CD1c-positive myeloid dendritic cell (primary cell): ENCODE data around the gene ZDHHC16.

ENCODE experiments used
- DNase-seq: peaks from one replicate; pipeline ENCODE4 v3.0.0-alpha.2; 2016; ENCODE audit errors: extremely low spot score

The ZDHHC16 gene

DNA sequence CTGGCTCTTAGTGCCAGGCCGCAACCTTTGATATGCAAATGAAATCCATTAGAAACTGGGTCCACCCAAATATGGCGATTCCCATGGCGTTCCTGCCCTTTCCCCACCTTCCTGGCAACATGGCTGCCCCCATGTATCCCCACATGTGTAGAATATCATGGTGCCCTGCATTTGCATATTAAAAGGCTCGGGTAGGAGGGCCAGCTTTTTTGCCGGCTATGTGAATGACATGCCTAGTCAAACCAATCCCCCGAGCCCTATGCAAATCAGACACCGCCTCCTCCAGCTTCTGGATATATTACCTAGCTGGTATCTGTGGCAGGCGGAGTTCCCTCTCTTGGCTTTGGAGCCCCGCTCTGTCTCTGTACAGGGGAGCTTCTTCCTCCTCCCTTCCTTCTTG is 34.0 kb downstream of the ZDHHC16 start:
- DNase-seq, result no peak

DNA sequence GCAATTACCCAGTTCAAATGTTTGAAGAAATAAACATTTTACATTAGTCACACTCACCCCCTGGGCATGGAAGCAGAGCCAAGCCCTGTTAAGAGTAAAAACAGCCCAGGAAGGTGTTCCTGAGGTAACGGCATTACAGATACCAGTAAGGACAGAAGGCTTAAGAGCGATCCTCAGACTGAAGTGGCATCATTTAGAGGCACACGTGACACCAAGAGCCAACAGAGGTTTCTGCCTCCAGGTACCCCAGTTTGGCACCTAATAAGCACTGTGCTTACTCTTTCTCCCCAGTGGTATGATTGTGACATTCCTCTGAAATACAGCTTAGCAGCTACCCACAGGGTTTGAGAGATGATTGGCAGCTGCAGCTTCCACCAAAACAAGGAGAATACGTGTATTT is 35.1 kb downstream of the ZDHHC16 start:
- DNase-seq, result no peak

DNA sequence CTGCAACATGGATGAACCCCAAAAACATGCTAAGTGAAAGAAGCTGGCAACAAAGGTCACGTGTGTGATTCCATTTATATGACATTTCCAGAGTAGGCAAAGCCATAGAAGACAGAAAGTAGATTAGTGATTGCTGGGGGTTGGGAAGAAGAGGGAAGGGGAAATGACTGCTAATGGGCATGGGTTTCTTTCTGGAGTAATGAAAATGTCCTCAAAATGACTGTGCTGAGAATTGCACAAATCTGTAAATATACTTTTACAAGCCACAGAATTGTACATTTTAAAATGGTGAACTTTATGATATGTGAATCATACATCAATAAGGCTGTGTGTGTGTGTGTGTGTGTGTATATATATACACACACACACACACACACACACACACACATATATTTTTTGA is 36.4 kb downstream of the ZDHHC16 start:
- no peak for DNase-seq

DNA sequence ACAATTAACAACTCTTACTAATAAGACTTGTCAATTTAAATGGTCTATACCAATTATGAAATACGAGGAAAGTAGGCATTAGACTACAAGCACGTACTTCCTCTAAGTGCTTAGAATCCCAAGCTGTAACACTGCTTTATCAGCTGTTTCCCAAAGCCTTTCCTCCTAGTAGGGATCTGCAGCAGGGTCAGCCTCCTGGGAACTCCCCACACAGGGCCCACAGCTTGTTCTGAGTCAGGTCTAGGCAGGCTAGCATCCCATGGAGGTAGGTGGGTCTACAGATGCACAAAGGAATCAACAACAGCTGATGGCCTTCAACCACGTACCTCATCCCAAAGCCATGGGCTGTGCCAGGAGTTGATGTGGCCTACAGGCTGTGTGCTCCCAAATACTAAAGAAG is 37.5 kb downstream of the ZDHHC16 start:
- no peak for DNase-seq

DNA sequence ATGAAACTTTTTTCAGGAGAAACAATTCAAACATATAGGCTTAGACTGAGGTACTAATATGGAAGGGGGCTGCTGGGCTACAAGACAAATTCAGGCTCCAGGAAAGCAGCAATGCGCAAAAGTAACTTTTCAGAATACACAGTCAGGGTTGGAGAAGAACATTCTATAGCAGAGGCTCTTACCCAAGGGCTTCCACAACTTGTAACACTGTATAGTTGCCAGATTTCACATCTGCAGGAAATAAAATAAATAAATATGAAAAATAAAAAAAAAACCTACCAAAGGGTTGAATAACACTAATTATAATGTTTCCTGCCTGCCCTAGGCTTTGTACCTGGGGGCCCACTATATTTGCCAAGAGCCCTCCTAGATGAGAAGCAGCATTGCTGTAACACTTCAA is 37.9 kb downstream of the ZDHHC16 start:
- DNase-seq, result no peak

DNA sequence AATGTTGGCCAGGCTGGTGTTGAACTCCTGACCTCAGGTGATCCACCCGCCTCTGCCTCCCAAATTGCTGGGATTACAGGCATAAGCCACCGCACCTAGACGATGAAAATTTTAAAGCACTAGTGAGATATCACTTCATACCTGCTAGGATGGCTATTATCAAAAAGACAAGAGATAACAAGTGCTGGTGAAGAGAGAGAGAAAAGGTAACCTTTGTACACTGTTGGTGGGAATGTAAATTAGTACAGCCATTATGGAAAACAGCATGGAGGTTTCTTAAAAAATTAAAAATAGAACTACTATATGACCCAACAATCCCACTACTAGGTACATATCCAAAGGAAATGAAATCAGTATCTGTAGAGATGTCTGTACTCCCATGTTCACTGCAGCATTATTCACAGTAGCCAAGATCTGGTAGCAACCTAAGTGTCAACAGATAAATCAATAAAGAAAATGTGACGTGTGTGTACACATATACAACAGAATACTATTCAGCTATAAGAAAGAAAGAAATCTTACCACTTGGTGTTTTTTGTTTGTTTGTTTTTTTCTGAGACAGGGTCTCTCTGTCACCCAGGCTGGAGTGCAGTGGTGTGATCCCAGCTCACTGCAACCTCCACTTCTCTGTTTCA is 39.8 kb downstream of the ZDHHC16 start:
- DNase-seq, result no peak

DNA sequence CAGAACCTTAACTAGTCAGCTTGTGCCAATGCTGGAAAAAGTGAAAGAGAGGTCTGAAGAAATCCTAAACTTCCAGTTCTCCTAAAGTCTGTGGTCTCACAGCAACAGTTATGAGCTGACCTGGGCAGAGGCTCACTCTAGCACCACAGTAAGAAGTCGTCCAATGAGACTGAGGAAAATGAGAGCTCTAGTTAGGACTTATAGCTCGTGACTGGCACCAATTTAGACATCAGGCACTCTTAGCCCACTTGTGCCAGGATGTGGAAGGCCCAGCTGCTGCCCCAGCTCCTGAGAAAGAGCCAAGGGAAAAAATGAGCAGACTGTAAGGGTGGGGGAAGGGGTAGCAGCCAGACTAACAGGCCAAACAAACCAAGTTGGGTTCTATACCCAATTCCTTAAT is 44.6 kb downstream of the ZDHHC16 start:
- DNase-seq, result peak; percentile 12

DNA sequence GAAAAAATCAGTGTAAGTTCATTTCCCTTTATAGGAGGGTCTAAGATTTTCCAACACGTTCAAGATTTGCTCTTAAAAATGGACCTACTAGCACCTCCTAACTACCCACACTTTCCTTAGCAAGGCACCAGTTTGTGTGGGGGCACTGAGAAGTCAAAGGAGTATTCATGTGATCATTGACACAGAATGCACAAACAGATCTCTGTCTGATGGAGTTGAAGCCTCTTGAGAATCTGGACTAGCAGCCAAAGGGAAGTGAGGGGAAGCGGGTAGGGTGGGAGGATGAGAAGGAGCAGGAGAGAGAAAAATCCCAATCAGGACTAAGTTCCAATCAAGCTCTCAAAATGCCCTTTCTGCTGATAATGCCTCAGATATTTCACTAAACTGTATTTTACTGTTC is 48.2 kb downstream of the ZDHHC16 start:
- peak; percentile 39 for DNase-seq

DNA sequence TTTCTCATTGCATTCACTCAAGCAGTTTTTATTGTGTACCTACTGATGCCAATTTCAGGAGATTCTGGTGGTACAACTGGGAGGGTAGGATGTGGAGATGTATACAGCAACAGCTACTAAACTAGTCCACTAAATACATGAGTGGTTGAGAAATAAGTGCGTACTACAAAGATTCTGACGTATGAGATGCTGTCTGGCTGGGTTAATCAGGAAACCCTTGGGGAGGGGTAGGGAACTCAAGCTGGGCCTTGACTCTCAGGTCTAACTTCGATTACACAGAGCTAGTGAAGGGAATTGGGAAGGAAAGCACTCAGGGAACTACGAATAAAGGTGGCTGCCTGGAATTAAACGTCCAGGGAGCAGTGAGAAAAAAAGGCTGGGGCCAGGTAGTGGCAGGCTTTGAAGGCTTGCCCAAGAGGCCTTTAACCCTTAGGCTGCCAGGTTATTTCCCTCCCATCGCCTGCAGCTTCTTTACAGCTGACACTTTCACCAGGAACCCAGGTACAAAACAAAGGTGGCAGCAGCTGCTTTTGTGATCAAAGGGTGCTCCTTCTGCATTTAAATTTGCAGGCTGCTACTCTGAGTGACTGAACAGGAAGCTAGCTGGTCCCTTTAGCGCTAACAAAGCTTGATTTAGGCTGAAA is 49.0 kb downstream of the ZDHHC16 start:
- no peak for DNase-seq

DNA sequence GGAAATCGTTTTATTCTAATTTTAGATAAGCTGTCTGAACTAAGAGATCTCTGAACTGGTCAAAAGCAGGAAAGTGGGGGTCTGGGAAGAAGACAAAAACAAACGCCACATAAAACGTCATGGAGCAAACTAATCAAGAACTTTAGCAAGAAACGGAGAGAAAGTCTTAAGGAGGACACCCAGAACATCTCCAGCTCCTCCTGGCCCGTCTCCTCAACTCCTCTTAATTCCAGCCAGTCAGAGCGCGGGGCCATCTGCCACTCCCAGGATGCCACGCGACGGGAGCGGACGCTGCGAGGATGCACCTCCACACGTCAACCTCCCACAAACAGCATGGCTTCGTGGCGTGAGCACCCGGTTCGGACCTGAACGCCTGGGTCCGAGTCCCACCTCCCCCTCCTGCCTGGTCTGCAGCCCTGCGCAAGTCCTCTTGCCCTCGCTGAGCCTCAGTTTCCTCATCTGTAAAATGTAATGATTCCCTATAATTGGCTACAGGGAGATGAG is 51.6 kb downstream of the ZDHHC16 start:
- DNase-seq, result peak; percentile 82

DNA sequence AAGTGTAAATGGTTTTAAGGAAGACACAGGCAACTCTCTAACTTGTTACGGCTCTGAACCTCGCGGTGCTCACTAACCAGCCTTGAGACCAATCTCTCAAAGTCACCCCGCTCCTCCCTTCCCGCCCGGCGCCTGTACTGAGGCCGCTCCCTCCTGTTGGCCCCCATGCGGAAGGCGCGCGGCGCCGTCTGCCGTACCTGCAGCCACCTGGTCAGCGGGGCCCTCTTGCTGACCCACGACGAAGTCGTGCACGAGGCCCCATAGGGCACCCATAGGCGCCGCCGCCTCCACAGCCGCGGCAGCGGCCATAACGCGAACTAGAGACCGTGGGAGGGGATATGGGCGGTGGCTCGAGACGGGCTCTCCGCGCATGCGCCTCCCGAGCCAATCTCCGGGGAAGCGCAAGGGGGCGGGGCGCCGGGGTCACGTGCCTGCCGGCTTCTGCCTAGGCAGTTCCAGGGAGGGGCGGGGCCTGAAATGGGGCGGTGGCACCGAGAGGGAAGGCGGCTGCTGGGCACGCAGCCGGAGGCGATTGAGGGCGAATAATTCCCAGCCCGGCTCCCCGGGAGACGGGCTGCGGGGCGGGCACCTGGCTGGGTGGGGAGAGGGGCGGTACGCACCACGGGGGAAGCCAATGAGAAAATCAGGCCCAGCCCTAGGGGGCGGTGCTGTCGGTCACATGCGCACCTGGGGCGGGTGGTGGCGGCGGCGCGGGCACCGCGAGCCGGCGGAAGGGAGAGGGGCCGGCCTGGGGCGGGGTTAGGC is 52.3 kb downstream of the ZDHHC16 start, which contains the start of gene MMS19:
Gene MMS19, minus strand, starts transcription at position 347 of the 765 bp plus-strand sequence. Its CDS starts 38 bp downstream, at position 309.
- peak; percentile 100 for DNase-seq

DNA sequence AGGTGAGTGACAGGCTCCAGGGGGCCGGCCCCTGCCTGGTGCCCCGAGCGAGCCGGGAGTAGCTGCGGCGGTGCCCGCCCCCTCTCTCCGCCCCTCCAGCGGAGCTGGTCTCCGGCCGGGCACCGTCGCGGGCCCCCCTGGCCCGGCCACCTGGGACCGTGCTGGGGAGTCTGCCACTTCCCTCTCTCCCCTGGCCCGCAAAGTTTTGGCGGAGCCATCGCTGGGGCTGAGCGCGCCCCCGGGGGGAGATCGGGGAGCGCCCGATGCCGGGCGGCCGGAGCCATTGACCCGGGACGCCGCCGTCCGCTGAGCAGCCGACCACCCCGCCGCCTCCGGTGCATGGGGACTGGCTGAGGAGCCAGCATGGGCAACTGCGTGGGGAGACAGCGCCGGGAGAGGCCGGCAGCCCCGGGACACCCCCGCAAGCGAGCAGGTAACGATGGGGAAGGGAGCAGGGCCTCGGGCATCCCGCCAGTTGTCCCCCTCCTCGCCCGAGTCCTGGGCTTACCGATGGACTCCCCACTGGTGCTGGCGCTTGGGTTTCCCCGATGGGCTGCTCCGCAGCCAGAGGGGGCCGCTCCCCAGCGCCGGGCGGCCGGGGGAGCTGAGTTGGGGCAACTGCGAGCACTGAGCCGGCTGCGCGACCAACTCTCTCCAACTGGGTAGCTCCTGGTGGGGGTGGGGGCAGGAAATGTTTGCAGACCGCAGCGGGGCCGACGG is 53.0 kb downstream of the ZDHHC16 start, which contains the start of gene UBTD1:
Gene UBTD1, plus strand, starts transcription at position 84 of the 720 bp plus-strand sequence. Its CDS starts 280 bp downstream, at position 364.
- no peak for DNase-seq

DNA sequence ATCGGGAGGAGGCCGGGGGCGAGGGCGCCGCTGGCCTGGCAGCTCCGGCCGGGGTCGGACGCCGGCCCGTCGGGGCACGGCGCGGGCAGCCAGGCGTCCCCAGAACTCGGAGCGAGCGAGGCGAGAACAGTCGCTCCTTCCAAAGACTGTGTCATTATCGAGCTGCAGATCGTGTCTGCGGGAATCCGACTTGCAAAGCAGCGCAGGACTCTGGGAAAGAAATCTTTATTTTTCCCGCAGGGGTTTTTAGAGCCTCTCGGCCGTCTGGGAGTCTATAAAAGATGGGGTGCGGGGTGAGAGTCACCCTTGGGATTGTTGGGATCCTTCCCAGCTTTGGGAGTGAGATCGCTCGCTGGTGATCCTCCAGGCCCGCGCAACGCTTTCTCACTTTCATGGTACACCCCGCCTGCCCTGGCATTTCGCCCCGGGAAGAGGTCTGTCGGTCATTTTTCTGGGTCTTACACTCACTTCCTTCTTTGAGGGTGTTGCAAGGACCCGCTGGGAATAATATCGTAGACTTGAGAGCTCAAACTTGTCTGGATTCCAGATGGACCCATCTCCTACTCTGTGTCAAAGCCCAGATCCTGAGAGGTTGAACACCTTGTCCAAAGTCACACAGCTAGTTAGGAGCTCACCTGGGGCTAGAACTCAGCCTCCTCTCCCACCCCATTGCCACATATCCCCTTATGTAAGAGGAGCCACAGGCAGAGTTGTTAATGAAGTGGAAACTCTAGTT is 53.8 kb downstream of the ZDHHC16 start:
- DNase-seq, result peak; percentile 72

DNA sequence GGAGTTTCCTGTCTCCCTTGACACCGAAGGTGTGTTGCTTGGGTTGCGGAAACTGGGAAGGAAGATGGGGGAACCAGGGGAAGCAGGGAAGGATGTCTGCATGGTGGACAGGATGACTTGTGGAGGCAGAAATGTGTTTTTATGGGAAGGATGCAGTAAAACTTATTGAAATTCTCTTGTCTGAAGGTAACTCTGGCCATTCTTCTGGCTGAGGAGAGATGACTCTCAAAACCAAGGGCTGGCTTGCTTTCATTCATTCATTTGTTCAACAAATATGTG is 54.3 kb downstream of the ZDHHC16 start:
- no peak for DNase-seq

DNA sequence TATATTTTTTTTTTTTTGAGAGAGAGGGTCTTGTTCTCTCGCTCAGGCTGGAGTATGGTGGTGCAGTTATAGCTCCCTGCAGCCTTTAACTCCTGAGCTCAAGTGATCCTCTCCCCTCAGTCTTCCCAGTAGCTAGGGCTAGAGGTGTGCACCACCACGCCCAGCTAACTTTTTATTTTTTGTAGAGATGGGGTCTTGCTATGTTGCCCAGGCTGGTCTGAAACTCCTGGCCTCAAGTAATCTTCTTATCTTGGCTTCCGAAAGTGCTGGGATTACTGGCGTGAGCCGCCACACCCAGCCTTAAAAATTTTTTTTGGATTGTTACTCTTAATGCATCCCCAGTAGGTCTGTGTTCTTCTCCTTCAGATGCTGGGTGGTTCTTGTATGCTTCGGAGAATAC is 56.9 kb downstream of the ZDHHC16 start:
- DNase-seq, result no peak

DNA sequence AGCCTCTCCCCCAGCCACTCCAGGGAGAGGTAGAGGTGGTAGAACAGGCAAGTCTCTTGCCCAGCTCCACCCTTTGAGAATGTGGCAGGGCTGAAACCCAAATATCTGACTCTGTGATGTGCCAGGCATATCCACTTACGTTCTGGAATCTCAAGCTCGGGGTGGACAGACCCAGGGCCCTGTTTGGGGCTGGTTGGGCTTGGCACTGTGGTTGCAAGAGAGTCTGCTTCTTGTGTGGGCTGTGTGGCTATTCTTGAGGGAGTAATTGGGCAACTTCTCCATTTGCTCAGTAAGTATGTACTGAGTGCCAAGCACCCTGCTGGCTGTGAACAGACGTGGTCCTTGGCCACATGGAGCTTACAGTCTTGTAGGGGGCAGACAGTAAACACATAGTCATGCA is 57.4 kb downstream of the ZDHHC16 start:
- DNase-seq, result peak; percentile 57

DNA sequence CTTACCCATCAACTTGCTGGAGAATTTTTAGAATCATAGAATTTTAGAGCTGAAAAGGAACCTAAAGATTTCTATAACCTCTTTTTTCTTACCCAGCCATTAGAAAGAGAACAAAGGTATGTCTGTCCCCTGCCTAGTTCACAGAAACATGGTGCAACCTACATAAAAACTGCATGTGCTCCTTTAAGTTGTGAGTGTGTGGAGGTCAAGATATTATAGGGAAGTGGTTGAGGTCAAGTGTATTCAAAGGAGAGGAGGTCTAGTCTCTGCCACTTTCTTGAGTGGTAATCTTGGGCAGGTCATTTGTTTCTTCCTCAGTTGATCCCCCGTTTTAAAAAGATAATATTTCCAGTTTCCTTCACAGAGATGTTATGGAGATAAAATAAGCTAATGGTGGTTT is 59.2 kb downstream of the ZDHHC16 start:
- peak; percentile 31 for DNase-seq

DNA sequence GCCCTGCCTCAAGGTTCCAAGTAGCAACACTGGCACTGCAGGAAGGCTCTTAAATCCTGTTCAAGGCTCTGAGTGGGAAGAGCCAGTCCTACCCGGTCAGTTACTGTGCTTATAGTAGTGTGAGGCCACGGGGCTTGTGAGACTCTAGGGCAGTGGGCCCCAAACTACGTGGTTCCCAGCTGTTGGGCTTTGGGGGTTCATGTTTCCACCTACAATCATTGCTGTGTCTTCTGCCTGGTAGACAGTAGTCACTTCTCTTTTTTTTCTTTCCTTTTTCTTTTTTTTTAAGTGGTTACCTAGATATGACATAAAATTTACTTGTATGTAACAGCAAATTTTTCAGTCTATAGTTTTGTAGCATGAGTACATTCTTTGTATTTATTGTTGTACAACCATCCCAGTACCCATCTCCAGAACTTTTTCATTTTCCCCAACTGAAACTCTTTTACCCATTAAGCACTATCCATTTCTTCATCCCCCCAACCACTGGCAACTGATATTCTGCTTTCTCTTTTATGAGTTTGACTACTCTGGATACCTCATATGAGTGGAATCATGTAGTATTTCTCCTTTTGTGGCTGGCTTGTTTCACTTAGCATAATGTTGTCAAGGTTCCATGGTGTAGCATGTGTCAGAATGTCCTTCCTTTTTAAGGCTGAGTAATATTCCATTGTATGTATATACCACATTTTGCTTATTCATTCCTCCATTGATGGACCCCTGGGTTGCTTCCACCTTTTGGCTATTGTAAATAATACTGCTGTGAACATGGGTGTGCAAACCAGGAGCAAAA is 60.4 kb downstream of the ZDHHC16 start:
- peak; percentile 69 for DNase-seq
